ENCODE data around the gene PRKCH.

- no peak for TF ChIP-seq CTCF (IDR thresholded peaks at IDR 0.05; ENCODE audit: extremely low read depth in 1 of 2, insufficient read depth in 1 of 2, low read depth in 1 of 2, low read length in 2 of 2)
- no peak for TF ChIP-seq POLR2AphosphoS5 (IDR thresholded peaks at IDR 0.05; ENCODE audit: insufficient read depth, low read depth, low read length)
- TF ChIP-seq JUN (IDR thresholded peaks at IDR 0.05; ENCODE audit: borderline replicate concordance, insufficient read depth, insufficient read length, low read depth) = no peak
Observed at GRCh38 chr14:61466905-61467280, 145.5 kb downstream of the PRKCH start.
